COLO668 (cell line): ENCODE measurements around the gene CYP2S1.

Experiments used
- DNase-seq: peaks from one replicate; lab custom pipeline; 2025; ENCODE audit not compliant: unreplicated experiment; lab: John Stamatoyannopoulos, UW

CYP2S1 gene

GRCh38 chr19:41194157-41194552 lies 1.1 kb downstream of the CYP2S1 start:
- no peak for DNase-seq

DNA sequence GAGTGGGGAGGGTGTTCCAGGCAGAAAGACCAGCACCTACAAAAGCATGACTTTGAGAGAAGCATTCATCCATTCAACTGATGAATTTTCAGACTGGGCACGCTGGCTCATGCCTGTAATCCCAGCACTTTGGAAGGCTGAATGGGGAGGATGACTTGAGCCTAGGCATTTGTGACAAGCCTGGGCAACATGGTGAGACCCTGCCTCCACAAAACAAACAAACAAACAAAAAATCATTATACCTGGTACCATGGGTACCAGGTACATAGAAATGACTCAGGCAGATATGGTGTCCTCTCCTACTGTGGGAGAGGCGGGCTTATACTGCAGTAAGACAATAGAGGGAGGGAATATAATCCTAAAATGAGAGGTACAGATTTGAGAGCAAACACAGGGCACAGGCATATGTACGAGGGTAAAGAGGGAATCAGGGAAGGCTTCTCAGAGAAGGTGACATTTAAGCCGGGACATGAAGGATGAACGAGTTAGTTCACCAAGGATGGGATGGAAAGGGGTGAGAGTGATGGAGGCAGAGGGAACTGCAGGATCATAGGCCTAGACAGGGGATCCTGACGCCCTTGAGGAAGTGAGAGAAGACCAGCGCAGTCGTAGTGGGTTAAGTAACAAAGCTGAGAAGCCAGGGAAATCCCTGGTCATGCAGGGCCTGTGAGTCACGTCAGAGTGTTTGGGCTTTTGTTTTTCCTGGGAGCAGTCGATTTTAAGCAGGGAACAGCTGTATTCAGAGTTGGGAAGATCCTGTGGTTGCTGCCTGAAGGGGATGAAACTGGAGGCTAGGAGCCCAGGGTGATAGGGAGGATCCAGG lies 2.9 kb downstream of the CYP2S1 start:
- DNase-seq: no peak

GRCh38 chr19:41198559-41198958 lies 5.5 kb downstream of the CYP2S1 start:
- no peak for DNase-seq

DNA sequence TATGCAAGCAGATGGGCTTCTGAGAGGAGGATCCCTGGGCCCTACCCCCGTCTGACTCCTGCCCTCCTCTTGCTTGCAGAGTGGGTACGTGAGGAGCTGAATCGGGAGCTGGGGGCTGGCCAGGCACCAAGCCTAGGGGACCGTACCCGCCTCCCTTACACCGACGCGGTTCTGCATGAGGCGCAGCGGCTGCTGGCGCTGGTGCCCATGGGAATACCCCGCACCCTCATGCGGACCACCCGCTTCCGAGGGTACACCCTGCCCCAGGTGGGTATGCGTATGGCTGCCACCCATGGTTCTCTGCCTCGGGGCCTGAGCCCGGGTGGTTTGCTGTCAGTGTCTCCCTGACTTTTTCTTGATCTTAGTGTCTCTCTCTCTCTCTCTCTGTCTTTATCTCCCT lies 10.4 kb downstream of the CYP2S1 start:
- no peak for DNase-seq

DNA sequence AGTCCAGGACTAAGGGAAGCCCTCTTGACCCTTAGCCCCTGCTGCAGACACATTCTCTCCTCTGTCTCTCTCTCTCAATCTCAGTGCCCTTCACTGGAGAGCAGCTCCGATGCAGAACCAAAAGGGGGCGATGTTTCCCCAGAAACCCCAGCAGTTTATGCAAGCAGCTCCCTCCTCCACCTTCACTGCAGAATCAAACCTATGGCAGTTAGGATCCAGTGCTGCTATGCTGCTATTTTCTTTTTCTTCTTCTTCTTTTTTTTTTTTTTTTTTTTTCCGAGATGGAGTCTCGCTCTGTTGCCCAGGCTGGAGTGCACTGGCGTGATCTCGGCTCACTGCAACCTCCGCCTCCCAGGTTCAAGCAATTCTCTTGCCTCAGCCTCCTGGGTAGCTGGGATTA lies 11.3 kb downstream of the CYP2S1 start:
- DNase-seq: peak; percentile 58

DNA sequence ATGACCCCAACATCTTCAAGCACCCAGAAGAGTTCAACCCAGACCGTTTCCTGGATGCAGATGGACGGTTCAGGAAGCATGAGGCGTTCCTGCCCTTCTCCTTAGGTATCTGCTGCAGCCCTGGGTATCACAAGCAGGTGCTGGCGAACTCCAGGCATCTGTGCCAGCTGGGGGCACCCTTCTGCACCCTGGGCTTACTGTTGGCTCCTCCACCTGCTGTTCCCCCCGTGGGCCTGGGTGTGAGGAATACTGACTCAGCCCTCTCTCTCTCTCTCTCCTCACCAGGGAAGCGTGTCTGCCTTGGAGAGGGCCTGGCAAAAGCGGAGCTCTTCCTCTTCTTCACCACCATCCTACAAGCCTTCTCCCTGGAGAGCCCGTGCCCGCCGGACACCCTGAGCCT lies 13.0 kb downstream of the CYP2S1 start:
- DNase-seq: no peak

DNA sequence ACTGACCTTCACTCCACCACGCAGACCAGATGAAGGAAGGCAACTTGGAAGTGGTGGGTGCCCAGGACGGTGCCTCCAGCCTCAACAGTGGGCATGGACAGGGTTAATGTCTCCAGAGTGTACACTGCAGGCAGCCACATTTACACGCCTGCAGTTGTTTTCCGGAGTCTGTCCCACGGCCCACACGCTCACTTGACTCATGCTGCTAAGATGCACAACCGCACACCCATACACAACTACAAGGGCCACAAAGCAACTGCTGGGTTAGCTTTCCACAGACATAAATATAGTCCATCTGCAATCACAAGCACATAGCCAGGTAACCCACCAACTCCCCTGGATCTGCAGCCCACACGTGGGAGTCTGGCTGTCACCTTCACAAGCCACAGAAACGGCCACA lies 13.4 kb downstream of the CYP2S1 start:
- no peak for DNase-seq

GRCh38 chr19:41206926-41207750 lies 14.1 kb downstream of the CYP2S1 start:
- no peak for DNase-seq

DNA sequence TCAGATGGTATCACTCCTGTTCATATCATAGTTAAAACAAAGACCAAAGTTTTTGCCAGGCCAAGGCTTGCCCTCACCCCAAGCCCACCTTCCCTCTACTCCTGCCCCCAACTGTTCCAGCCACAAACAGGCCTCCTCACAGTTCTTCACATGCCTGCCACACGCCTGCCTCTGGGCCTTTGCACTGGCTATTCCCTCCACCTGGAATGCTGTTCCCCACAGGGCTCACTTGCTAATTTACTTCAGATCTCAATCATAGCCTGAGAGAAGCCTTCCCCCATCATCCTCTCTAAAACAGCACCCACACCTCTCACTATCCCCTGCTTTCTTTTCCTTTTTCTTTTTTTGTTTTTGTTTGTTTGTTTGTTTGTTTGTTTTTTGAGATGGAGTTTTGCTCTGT lies 21.1 kb downstream of the CYP2S1 start:
- DNase-seq: no peak

DNA sequence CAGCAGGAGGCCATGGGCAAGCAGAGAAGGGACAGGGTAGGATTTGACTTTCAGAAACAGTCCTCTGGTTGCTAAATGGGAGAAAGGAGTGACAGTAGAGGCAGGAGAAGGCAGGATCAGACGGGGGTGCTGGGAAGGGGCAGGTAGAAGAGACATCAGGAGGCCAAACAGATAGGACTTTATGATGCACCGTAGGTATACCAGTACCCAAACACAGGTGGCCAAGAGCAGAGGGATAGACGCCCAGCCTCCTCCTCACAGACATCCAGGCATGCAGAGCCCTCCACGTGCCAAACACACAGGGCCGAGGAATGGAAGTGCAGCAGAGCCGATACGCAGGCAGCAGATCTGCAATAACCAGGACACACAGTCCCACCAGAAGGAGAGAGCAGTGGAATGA lies 24.7 kb downstream of the CYP2S1 start:
- DNase-seq: no peak

GRCh38 chr19:41218249-41218614 lies 25.2 kb downstream of the CYP2S1 start:
- no peak for DNase-seq

- DNase-seq: no peak
Measured at GRCh38 chr19:41218615-41219507, 25.8 kb downstream of the CYP2S1 start, which contains the start of gene AXL. AXL (plus strand) TSS chr19:41219223; CDS start chr19:41219393, 170 bp downstream.

- no peak for DNase-seq
Measured at GRCh38 chr19:41219924-41220567, 27.0 kb downstream of the CYP2S1 start.

GRCh38 chr19:41220811-41221210 lies 27.8 kb downstream of the CYP2S1 start:
- DNase-seq: no peak

DNA sequence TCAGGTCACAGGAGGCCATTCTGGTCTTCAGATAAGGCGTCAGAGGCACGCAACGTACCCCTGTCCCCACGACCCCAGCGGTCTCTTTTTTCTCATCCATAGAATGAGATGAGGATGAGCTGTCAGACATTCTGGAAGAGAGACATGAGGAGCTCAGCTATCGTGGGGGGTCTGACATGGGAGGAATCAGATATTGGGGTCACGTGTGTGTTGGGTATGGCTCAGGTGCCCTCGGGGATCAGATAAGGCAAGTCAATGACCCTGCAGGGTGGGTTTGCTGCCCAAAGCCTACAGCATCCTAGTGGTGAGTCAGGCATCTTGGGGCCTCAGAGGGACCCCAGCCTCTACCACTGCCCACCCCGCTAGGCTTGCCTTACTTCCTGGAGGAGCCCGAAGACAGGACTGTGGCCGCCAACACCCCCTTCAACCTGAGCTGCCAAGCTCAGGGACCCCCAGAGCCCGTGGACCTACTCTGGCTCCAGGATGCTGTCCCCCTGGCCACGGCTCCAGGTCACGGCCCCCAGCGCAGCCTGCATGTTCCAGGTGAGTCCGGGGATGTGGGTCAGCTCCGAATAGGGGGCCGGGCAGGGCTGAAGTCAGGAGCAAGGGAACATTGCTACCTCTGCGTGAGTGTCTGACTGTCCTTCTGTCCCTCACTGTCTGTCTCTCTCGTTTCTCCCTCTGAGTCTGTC lies 28.6 kb downstream of the CYP2S1 start:
- DNase-seq: no peak

DNA sequence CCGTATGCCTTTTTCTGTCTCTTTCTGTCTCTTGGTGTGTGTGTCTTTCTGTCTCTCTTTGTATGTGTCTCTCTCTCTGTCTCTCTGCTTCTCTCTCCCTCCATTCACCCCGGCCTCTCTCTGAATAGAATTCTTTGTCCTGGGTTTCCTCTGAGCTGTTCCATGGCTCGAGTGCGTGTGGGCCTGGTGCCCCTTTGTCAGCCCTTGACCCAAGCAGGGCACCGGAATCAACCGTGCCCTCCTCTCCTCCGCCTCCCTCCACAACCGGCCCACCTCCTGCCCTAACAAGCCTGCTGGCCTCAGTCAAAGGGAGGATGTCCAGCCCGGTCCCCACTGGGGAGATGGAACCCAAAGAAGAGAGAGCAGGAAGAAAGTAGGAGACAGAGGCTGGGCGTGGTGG lies 29.2 kb downstream of the CYP2S1 start:
- DNase-seq: no peak

DNA sequence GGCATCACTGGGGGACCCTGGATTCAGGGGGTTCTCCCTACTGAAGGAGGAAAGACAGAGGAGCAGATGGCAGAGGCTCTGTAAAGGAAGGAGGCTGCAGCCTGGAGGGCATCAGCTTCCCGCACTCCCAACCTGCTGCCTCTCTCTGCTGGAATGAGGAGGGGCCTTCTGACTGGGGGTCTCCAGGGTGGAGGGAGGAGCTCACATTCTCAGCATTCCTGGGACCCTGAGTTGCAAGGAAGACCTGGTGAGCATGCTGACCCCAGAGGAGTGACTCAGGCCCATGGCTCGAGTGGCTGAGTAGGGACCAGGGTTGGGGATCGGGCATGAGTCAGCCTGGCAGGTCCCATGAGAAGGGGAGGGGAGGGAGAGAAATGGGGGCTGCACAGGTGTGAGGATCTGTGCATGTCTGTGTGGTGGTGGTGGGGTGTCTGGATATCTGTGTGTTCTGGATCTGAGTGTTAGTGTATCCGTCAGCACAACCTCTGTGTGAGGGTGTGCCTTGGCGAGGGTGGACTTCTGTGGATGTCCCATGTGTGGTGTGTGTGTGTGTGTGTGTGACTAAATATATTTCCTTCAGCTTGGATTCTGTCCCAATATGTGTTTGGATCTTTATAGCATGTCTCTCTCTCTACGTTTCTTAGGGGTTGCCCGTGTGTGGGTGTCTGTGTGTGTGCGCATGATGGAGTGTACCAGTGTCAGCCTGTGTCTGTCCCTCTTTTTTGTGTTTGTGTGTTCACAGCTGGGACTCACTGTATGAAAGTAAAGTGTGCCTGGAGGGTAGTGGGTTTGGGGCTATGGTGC lies 30.6 kb downstream of the CYP2S1 start:
- no peak for DNase-seq

DNA sequence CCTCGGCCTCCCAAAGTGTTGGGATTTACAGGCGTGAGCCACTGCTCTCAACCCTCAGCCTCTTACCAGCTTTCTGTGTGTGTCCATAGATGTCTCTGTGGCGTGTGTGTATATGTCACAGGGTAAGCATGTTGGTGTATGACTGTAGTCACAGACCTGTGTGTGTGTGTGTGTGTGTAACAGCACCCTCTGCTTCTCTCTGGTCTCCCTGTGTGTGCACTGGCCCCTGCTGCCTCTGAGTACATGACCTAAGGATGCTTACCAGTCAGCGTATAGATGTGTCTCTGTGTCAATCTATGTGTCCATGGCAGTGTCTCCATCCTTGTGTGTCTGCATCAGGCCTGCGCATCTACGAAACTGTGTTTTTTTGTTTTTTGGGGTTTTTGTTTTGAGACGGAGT lies 31.6 kb downstream of the CYP2S1 start:
- DNase-seq: no peak
